ENCODE measurements around the gene RBBP9.
A peak's percentile ranks its signal among the peaks of the same experiment; 100 is the strongest.
"Not testable (repeated sequence)": the region's sequence is repeated elsewhere in the genome, so short reads cannot be mapped to it uniquely, and the experiment has no call there.

The RBBP9 gene

GRCh38 chr20:18501672-18502071 is 4.6 kb upstream of the RBBP9 start:
- DNase-seq: not testable (repeated sequence)

DNA sequence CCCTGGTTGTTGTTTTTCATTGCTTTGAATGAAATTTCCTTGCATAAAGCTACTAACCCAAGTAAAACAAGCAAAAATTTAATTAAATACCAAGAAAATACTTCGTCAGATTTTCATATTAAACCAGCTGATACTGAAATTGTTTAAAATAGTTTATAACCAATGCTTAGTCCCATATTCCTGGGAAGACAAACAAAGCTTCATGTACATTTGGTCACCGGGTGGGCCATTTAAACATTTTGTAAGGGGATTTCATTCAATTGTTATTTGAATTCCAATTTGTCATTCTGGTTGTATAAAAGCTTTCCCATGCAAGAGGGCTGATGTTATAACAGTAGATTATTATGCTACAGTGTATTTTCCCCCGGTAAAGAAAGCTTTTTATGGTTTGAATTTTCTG is 578 bp upstream of the RBBP9 start:
- DNase-seq: no peak

- DNase-seq: no peak
Measured at GRCh38 chr20:18496042-18496441, 983 bp downstream of the RBBP9 start.

GRCh38 chr20:18488301-18488700 is 8.7 kb downstream of the RBBP9 start:
- DNase-seq: no peak

GRCh38 chr20:18481596-18481995 is 15.4 kb downstream of the RBBP9 start:
- DNase-seq: no peak

DNA sequence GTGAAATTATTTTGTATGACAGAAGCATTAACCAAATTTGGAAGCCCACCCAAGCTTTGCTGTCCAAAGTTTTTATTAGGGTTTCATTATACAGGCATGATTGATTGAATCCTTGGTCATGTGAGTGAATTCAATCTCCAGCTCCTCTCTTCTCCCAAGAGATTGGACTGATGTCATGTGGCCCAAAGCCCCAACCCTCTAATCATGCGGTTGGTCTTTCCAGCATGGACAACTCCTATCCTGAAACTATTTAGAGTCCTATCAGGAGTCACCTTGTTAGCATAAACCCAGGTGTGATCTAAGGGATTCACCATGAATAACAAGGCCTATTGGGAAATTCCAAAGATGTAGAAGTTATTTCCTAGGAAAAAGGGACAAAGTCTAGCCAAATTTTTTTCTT is 19.2 kb downstream of the RBBP9 start:
- no peak for DNase-seq

DNA sequence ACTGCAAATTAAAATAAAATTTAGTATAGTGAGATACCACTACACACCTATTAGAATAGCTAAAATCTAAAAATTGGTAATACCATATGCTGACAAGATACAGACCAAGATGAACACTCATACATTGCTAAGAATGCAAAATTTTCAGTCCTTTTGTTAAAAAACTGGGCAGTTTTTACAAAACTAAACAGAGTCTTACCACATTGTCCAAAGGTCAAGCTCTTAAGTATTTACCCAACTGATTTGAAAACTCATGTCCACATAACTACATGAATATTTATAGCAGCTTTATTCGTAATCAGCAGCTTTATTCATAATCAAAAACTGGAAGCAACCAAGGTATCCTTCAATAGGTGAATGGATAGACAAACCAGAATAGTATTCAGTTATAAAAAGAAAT is 19.8 kb downstream of the RBBP9 start:
- no peak for DNase-seq

- peak; percentile 87 for DNase-seq
Measured at GRCh38 chr20:18466894-18467730, 29.9 kb downstream of the RBBP9 start, which contains the start of the genes DZANK1 and POLR3F. Gene DZANK1 (minus strand): TSS chr20:18467030. CDS start chr20:18465358, 1,672 bp downstream. Gene POLR3F (plus strand): TSS chr20:18467390. CDS start chr20:18467507, 117 bp downstream.

DNA sequence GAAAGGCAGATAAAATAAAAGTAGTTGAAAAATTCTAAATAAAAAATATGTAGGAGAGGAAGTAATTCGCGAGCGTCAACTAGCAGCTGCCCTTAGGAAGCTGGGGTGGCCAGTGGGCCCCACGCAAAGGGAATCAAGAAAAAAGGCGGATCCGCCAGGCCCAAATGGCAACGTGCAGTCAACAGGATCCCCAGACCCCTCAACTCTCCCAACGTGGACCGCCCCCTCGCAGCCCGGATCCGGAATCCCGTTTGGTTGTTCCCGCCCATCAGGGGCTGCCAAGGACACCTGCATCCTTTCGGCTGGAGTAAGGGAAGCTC is 30.5 kb downstream of the RBBP9 start:
- no peak for DNase-seq

- no peak for DNase-seq
Measured at GRCh38 chr20:18465536-18466200, 31.4 kb downstream of the RBBP9 start.

DNA sequence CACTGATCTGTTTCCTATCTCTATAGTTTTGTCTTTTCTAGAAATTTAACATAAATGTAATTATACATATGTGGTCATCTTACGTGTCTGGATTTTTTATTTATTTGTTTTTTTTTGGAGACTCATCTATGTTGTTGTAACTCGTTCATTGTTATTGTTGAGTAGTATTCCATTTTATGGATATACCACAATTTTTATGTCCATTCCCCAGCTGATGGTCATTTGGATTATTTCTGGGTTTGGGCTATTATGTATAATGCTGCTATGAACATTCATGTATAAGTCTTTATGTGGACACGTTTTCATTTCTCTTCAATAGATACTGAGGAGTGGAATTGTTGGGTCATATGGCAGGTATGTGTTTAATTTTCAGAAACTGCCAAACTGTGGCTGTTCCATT is 40.4 kb downstream of the RBBP9 start:
- no peak for DNase-seq

DNA sequence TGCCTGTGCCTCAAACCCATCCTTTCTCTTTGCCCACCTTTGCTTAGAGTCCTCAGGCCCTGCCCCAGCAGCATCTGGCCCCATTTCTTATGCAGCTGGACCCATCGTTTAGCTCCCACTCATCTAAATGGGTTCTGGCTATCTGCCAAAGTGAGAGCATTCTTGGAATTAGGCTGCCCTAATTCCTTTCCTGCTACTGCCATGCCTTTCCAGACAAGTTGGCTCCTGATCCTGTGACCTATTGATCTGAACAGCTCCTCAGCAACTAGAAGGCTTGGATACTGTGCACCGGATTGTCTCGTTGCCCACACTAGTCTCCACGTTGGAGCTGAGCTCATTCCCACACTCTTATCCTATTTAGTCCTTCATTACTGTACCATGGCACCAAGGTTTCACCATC is 53.1 kb downstream of the RBBP9 start:
- no peak for DNase-seq

GRCh38 chr20:18440403-18440802 is 56.6 kb downstream of the RBBP9 start:
- no peak for DNase-seq

- no peak for DNase-seq
Measured at GRCh38 chr20:18436847-18437246, 60.2 kb downstream of the RBBP9 start.
